Measurements from ENCODE around the gene FUBP1. TPM values are rescaled to one million over a fixed set of nuclear protein-coding genes. Genes with fewer than 3 reads are reported as not detected.

Gene FUBP1
- total RNA-seq, 1 experiment from 2014 or later: 125 TPM

- H3K4me2 ChIP-seq (ENCODE audit: low read length): no peak overlapping the region
- intact Hi-C loops (cut with micrococcal nuclease): loop anchor here (1.0 to 10.0 kb wide), 3 partner anchors 215 to 751 kb away; partner anchors contain the start of gene ZZZ3
- no peaks in the 10 kb centered on the region for H3K4me1 ChIP-seq (ENCODE audit: control insufficient read depth in 1 of 2, insufficient read depth in 2 of 2, low read length in 2 of 2)
- H3K79me2 ChIP-seq (ENCODE audit: insufficient read depth, low read length): no peaks in the 10 kb centered on the region
- H2AFZ ChIP-seq (ENCODE audit: low read depth, low read length, poor library complexity, severe bottlenecking): no peak overlapping the region
- H3K9ac ChIP-seq (ENCODE audit: low read length): no peak overlapping the region
- TF ChIP-seq EGR1 (IDR thresholded peaks at IDR 0.05; ENCODE audit: low read depth): no peak
- BruUV-seq (replicated peaks): no TSS peak
- no peak for ATAC-seq
- H3K9me3 ChIP-seq (ENCODE audit: control insufficient read depth in 1 of 2, insufficient read depth in 1 of 2, low read depth in 1 of 2, low read length in 2 of 2): no peaks in the 10 kb centered on the region
- no peaks in the 10 kb centered on the region for H3K9me2 ChIP-seq (ENCODE audit: insufficient read depth)
- no peak overlapping the region for H3K4me3 ChIP-seq (replicated peaks in 1 of 2; ENCODE audit: low read depth in 1 of 2, low read length in 2 of 2)
- H3K36me3 ChIP-seq (ENCODE audit: control insufficient read depth in 1 of 2, insufficient read depth in 2 of 2, low read length in 2 of 2): no peaks in the 10 kb centered on the region
- ChIA-PET POLR2A (no interaction called here), RAD21 (ENCODE audit: low non-redundant PET in 1 of 2, low total read pairs in 2 of 2, uncharacterized antibody in 2 of 2, unreplicated experiment in 2 of 2) (no interaction called here), CTCF (interaction anchor here (1.2 to 1.4 kb wide), 3 partner anchors 120 to 587 kb away, joined by 3 to 4 read pairs (median 4); partner anchors contain the start of gene MIGA1)
- no peaks in the 10 kb centered on the region for H4K20me1 ChIP-seq (ENCODE audit: insufficient read depth)
- no peak overlapping the region for H3K27ac ChIP-seq (ENCODE audit: low read depth, low read length)
- no peak for DNase-seq (ENCODE audit: low read depth, low spot score)
- no peaks in the 10 kb centered on the region for H3K27me3 ChIP-seq (ENCODE audit: insufficient read depth, low read length)
These were observed 79.1 kb downstream of the FUBP1 start for GRCh38 chr1:77899647-77900320.

Other genes starting within 250 kb of the FUBP1 start
- 46.1 TPM for gene USP33, start 219.2 kb downstream of the FUBP1 start, total RNA-seq (2021; ENCODE audit: unreplicated experiment)
- gene MIGA1, start 199.4 kb downstream of the FUBP1 start, total RNA-seq (2021; ENCODE audit: unreplicated experiment): 9.6 TPM
- 0.15 TPM for gene NEXN, start 90.4 kb downstream of the FUBP1 start, total RNA-seq (2021; ENCODE audit: unreplicated experiment)
- 26.0 TPM for gene DNAJB4, start 25.9 kb upstream of the FUBP1 start, total RNA-seq (2021; ENCODE audit: unreplicated experiment)
- gene GIPC2, start 66.9 kb upstream of the FUBP1 start, total RNA-seq (2021; ENCODE audit: unreplicated experiment): 0.07 TPM